SJCRH30 (cell line): ENCODE results near the gene BBS12. TPM values are rescaled to one million over a fixed set of nuclear protein-coding genes. Genes with fewer than 3 reads are reported as not detected.
A peak's percentile ranks its signal among the peaks of the same experiment; 100 is the strongest.

Experiments
- DNase-seq, 2 experiments: peaks; one replicate each; pipeline ENCODE4 v3.0.0-alpha.2; 2015 to 2020
- H3K27ac ChIP-seq: fragments of 250-450 bp; sonication (Bioruptor Pico); 2 replicates; pipeline ENCODE4 v1.5.1; 2020; ENCODE audit warnings: mild to moderate bottlenecking, moderate library complexity
- H3K27me3 ChIP-seq: fragments of 250-450 bp; sonication (Bioruptor Pico); 2 replicates; pipeline ENCODE4 v1.5.1; 2020; ENCODE audit warnings: mild to moderate bottlenecking, moderate library complexity
- H3K36me3 ChIP-seq: fragments of 250-450 bp; sonication (Bioruptor Pico); 2 replicates; pipeline ENCODE4 v1.5.1; 2020; ENCODE audit warnings: mild to moderate bottlenecking, moderate library complexity
- H3K4me1 ChIP-seq: fragments of 250-450 bp; sonication (Bioruptor Pico); 2 replicates; pipeline ENCODE4 v1.5.1; 2020; ENCODE audit warnings: mild to moderate bottlenecking, moderate library complexity
- H3K4me3 ChIP-seq: fragments of 250-450 bp; sonication (Bioruptor Pico); 2 replicates; pipeline ENCODE4 v1.5.1; 2020; ENCODE audit warnings: mild to moderate bottlenecking, moderate library complexity
- H3K9me3 ChIP-seq: fragments of 250-450 bp; sonication (Bioruptor Pico); replicated peaks from 2 replicates; pipeline ENCODE4 v1.5.1; 2020; ENCODE audit warnings: mild to moderate bottlenecking, moderate library complexity
- total RNA-seq: library from RNA; depleted of rRNA; stranded (reverse); fragments of >200 nt; shearing (Covaris generic); gene quantifications from 2 replicates; pipeline ENCODE4 v1.2.3, GENCODE V29; 2014

The BBS12 gene
- total RNA-seq, 1 experiment from 2014 or later = 4.2 TPM

GRCh38 chr4:122705547-122706117 lies 26.9 kb upstream of the BBS12 start:
- no peak for DNase-seq
- H3K36me3 ChIP-seq = no peaks in the 10 kb centered on the region
- no peak overlapping the region for H3K27ac ChIP-seq
- H3K27me3 ChIP-seq = no peaks in the 10 kb centered on the region
- H3K4me1 ChIP-seq = peaks cover 9% of the 10 kb centered on the region
- no peak overlapping the region for H3K4me3 ChIP-seq
- no peaks in the 10 kb centered on the region for H3K9me3 ChIP-seq

GRCh38 chr4:122706511-122706910 lies 26.0 kb upstream of the BBS12 start:
- Histone ChIP-seq H3K9me3 (no peaks in the 10 kb centered on the region), H3K4me3 (no peak overlapping the region)

DNA sequence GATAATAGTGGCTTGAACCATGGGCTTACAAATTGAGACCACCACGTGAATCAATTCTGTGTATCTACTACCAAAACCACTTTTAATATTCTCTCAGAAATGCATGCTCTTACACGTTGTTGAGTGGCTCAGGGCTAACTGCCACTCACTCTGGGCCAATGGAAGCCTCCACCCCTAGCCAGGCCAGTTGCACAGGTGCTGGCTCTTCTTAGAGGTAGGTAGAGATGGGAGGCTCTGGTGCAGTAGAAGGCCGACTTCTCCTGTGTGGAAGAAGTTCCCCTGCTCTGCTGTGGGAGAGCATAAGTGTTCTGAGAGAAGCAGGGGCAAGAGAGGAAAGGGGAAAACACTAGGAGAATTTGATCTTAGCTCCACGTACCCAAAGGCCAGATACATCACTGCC lies 25.0 kb upstream of the BBS12 start:
- no peak overlapping the region for H3K27ac ChIP-seq
- no peaks in the 10 kb centered on the region for H3K36me3 ChIP-seq
- H3K4me3 ChIP-seq = no peak overlapping the region
- no peaks in the 10 kb centered on the region for H3K9me3 ChIP-seq
- no peak for DNase-seq
- no peaks in the 10 kb centered on the region for H3K27me3 ChIP-seq
- peaks cover 13% of the 10 kb centered on the region for H3K4me1 ChIP-seq

More at GRCh38 chr4:122706511-122706910, 26.0 kb upstream of the BBS12 start:
- Histone ChIP-seq H3K4me1 (peaks cover 13% of the 10 kb centered on the region), H3K27me3 (no peaks in the 10 kb centered on the region), H3K36me3 (no peaks in the 10 kb centered on the region), H3K27ac (no peak overlapping the region)
- DNase-seq = no peak

GRCh38 chr4:122709236-122709635 lies 23.3 kb upstream of the BBS12 start:
- no peaks in the 10 kb centered on the region for H3K36me3 ChIP-seq
- H3K27me3 ChIP-seq = no peaks in the 10 kb centered on the region
- no peak overlapping the region for H3K27ac ChIP-seq
- peaks cover 10% of the 10 kb centered on the region for H3K4me1 ChIP-seq
- DNase-seq = no peak
- H3K4me3 ChIP-seq = no peak overlapping the region
- H3K9me3 ChIP-seq = no peaks in the 10 kb centered on the region

GRCh38 chr4:122710434-122711308 lies 21.8 kb upstream of the BBS12 start:
- no peak overlapping the region for H3K27ac ChIP-seq
- no peaks in the 10 kb centered on the region for H3K9me3 ChIP-seq

DNA sequence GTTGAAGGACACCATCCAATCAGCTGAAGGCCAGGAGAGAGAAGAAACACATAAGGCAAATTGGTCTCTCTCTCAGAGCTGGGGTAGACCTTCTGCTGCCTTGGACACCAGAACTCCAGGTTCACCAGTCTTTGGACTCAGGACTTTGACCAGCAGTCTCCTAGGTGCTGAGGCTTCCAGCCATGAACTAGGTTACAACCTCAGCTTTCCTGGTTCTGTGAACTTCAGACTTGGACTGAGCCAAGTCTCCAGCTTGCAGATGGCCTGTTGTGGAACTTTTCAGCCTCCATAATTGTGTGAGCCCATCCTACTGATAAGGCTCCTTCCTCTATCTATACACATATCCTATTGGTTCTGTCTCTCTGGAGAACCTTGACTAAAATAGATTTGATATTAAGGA lies 20.6 kb upstream of the BBS12 start:
- H3K27ac ChIP-seq = no peak overlapping the region
- H3K4me1 ChIP-seq = peaks cover 4% of the 10 kb centered on the region; the same call in 1 of the 2 replicates
- H3K36me3 ChIP-seq = no peaks in the 10 kb centered on the region
- no peaks in the 10 kb centered on the region for H3K27me3 ChIP-seq
- no peak for DNase-seq
- H3K9me3 ChIP-seq = no peaks in the 10 kb centered on the region
- no peak overlapping the region for H3K4me3 ChIP-seq

More at GRCh38 chr4:122710434-122711308, 21.8 kb upstream of the BBS12 start:
- DNase-seq = peak in 1 of 2 experiments; percentile 39
- Histone ChIP-seq H3K4me3 (peak overlapping the region; percentile 30), H3K27me3 (no peaks in the 10 kb centered on the region), H3K36me3 (no peaks in the 10 kb centered on the region), H3K4me1 (peaks cover 4% of the 10 kb centered on the region; the same call in 1 of the 2 replicates)

- H3K9me3 ChIP-seq = no peaks in the 10 kb centered on the region
- no peak overlapping the region for H3K27ac ChIP-seq
- no peak overlapping the region for H3K4me3 ChIP-seq
- DNase-seq = no peak
- no peaks in the 10 kb centered on the region for H3K36me3 ChIP-seq
- peaks cover 4% of the 10 kb centered on the region; the same call in 1 of the 2 replicates for H3K4me1 ChIP-seq
- no peaks in the 10 kb centered on the region for H3K27me3 ChIP-seq
Observed at GRCh38 chr4:122712782-122713181, 19.7 kb upstream of the BBS12 start.

- no peaks in the 10 kb centered on the region for H3K9me3 ChIP-seq
- DNase-seq = no peak
- H3K27ac ChIP-seq = no peak overlapping the region
- no peaks in the 10 kb centered on the region for H3K27me3 ChIP-seq
- H3K36me3 ChIP-seq = no peaks in the 10 kb centered on the region
- peaks cover 4% of the 10 kb centered on the region; the same call in 1 of the 2 replicates for H3K4me1 ChIP-seq
- no peak overlapping the region for H3K4me3 ChIP-seq
Observed at GRCh38 chr4:122715221-122715620, 17.3 kb upstream of the BBS12 start.

- Histone ChIP-seq H3K4me3 (no peak overlapping the region), H3K36me3 (no peaks in the 10 kb centered on the region), H3K4me1 (no peaks in the 10 kb centered on the region), H3K27me3 (no peaks in the 10 kb centered on the region), H3K27ac (no peak overlapping the region), H3K9me3 (no peaks in the 10 kb centered on the region)
- DNase-seq = peak; percentile 68 to 83
Observed at GRCh38 chr4:122716825-122717448, 15.6 kb upstream of the BBS12 start.

DNA sequence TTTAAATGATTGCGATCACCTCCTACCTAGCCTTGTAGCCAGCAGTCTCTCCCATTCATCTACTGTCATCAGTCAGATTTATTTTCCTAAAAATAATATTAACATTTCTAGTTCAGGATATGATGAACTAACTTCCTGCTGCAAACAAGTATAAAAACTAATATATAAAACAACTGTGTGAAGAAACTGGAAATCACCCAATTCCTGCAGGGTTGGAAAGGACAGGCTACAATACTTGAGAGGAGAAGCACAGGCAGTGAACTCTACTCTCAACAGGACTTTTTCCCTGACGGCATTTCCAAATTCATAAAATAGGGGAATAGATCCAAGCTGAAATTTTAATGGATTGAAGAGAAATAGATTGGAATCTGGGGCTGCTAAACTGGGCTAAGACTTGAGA lies 14.2 kb upstream of the BBS12 start:
- no peak for DNase-seq
- H3K36me3 ChIP-seq = no peaks in the 10 kb centered on the region
- no peaks in the 10 kb centered on the region for H3K9me3 ChIP-seq
- H3K27ac ChIP-seq = no peak overlapping the region
- H3K4me1 ChIP-seq = no peaks in the 10 kb centered on the region
- no peak overlapping the region for H3K4me3 ChIP-seq
- H3K27me3 ChIP-seq = no peaks in the 10 kb centered on the region

DNA sequence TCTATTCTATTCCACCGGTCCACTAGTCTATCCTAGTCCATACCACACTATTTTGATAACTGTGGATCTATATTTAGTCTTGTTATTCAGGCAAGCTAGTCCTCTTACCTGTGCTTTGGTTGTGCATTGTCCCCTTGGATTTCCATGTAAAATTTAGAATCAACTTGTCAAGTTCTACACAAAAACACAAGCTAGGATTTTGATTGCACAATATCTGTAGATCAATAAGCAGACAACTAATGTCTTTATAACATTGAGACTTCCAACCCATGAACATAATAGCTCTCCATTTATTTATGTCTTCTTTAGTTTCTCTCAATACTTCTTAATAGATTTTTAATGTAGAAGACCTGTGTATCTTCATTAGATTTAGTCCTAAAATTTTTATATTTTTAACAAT lies 10.2 kb upstream of the BBS12 start:
- Histone ChIP-seq H3K27me3 (no peaks in the 10 kb centered on the region), H3K4me3 (no peak overlapping the region), H3K36me3 (no peaks in the 10 kb centered on the region), H3K27ac (no peak overlapping the region), H3K4me1 (no peaks in the 10 kb centered on the region), H3K9me3 (no peaks in the 10 kb centered on the region)
- DNase-seq = no peak

DNA sequence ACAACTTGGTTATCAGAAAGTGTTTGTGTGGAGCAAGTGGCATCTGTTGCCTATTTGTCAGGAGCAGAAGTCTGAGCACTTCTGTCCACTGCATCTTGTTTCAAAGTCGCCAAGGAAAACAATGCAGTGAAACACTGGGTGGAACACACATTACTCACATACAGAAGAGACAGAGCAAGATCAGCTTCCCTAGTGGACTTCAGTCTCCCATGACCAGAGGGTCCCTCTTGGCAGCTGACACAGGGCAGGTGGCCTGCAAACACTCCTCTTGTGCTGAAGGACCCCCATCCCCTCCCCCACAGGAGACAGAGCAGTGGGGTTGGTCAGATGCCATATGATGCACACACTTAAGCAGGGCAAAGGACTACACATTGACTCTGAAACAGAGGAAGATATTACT lies 3.6 kb upstream of the BBS12 start:
- H3K4me1 ChIP-seq = no peaks in the 10 kb centered on the region
- peak in 1 of 2 experiments; percentile 20 for DNase-seq

DNA sequence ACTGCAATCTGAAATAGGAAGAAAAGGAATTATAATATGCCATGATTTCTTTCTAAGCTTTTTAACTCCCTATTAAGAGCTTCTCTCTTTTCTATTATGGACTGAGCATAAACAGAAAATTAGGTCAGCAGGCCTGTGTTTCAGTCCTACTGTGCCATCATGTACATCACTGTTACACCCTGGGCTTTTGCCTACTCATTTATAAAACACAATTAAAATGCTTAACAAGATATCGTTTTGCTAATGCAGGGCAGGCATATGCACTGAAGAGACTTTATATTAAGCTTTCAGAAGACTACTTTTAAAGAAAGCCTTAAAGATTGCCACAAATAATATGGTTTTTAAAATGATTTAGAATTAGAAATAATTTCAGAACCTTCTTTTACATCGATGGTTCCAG lies 828 bp upstream of the BBS12 start:
- DNase-seq = no peak
- no peaks in the 10 kb centered on the region for H3K27me3 ChIP-seq
- H3K9me3 ChIP-seq = no peaks in the 10 kb centered on the region
- peak overlapping the region; percentile 50 for H3K4me3 ChIP-seq
- H3K4me1 ChIP-seq = no peaks in the 10 kb centered on the region
- peak overlapping the region; percentile 15; the same call in 1 of the 2 replicates for H3K27ac ChIP-seq
- no peaks in the 10 kb centered on the region for H3K36me3 ChIP-seq

More for the DNA sequence above, 3.6 kb upstream of the BBS12 start:
- Histone ChIP-seq H3K27me3 (no peaks in the 10 kb centered on the region), H3K27ac (no peak overlapping the region), H3K9me3 (no peaks in the 10 kb centered on the region), H3K4me3 (no peak overlapping the region), H3K36me3 (no peaks in the 10 kb centered on the region)

GRCh38 chr4:122733787-122734120 lies 1.2 kb downstream of the BBS12 start:
- H3K4me1 ChIP-seq = peaks cover 4% of the 10 kb centered on the region
- H3K9me3 ChIP-seq = 0 out of 2 replicates have a peak, but pooled peaks cover 2% of the 10 kb centered on the region
- no peaks in the 10 kb centered on the region for H3K27me3 ChIP-seq
- H3K4me3 ChIP-seq = peak overlapping the region; percentile 62
- DNase-seq = no peak
- H3K36me3 ChIP-seq = no peaks in the 10 kb centered on the region
- H3K27ac ChIP-seq = peak overlapping the region; percentile 48; the same call in 1 of the 2 replicates

DNA sequence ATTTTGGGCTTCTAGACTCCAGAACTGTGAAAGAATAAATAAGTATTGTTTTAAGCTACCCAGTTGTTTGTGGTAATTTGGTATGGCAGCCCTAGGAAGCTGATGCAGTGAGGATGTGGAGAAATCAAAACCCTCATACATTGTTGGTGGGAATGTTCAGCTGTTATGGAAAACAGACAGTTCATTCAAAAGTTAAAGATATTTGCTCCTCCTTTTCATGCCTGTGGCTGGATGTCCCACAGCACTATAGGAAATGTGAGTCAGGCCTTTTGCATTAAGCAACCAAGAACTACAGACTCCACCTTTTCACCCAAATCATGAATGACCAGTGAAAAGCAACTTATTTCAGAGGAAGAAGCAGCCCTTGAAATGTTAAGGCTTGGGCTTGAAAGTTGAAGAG lies 6.7 kb downstream of the BBS12 start:
- peak overlapping the region; percentile 80 for H3K27ac ChIP-seq
- no peaks in the 10 kb centered on the region for H3K27me3 ChIP-seq
- peak; percentile 22 to 69 for DNase-seq
- H3K4me3 ChIP-seq = no peak overlapping the region
- H3K4me1 ChIP-seq = peaks cover 15% of the 10 kb centered on the region
- no peaks in the 10 kb centered on the region for H3K36me3 ChIP-seq
- 0 out of 2 replicates have a peak, but pooled peaks cover 2% of the 10 kb centered on the region for H3K9me3 ChIP-seq
